ENCODE measurements around the gene MAVS.

The MAVS gene

GRCh38 chr20:3846740-3847428 is at the start of gene MAVS:
TSS of gene MAVS (plus strand) at chr20:3846834. CDS start at chr20:3854625, 7,791 bp downstream.
- DNase-seq = peak in 55 of 56 donors; percentile 30 to 90 (median 80)

- DNase-seq = no peak
Observed at GRCh38 chr20:3797226-3797545, 49.4 kb upstream of the MAVS start.

- no peak for DNase-seq
Observed at GRCh38 chr20:3797592-3798372, 48.9 kb upstream of the MAVS start.

- peak in 11 of 56 donors; percentile 17 to 55 (median 29) for DNase-seq
Observed at GRCh38 chr20:3798373-3798768, 48.3 kb upstream of the MAVS start.

GRCh38 chr20:3798908-3799248 is 47.8 kb upstream of the MAVS start:
- DNase-seq = peak in 2 of 56 donors; percentile 12 to 29

- DNase-seq = no peak
Observed at GRCh38 chr20:3800256-3800877, 46.3 kb upstream of the MAVS start.

- DNase-seq = no peak
Observed at GRCh38 chr20:3800878-3801260, 45.8 kb upstream of the MAVS start.

- no peak for DNase-seq
Observed at GRCh38 chr20:3801299-3801698, 45.3 kb upstream of the MAVS start.

GRCh38 chr20:3801846-3802245 is 44.8 kb upstream of the MAVS start:
- no peak for DNase-seq

- DNase-seq = no peak
Observed at GRCh38 chr20:3802524-3803239, 44.0 kb upstream of the MAVS start.

GRCh38 chr20:3803289-3803688 is 43.3 kb upstream of the MAVS start:
- DNase-seq = no peak

GRCh38 chr20:3803854-3804253 is 42.8 kb upstream of the MAVS start:
- DNase-seq = no peak

- DNase-seq = no peak
Observed at GRCh38 chr20:3804254-3804751, 42.3 kb upstream of the MAVS start.

- DNase-seq = no peak
Observed at GRCh38 chr20:3804781-3805180, 41.9 kb upstream of the MAVS start.

GRCh38 chr20:3808544-3808943 is 38.1 kb upstream of the MAVS start:
- no peak for DNase-seq

GRCh38 chr20:3811467-3812258 is 35.0 kb upstream of the MAVS start:
- DNase-seq = peak; percentile 80 to 99 (median 94)

- DNase-seq = no peak
Observed at GRCh38 chr20:3812259-3812681, 34.4 kb upstream of the MAVS start.

GRCh38 chr20:3812975-3813847 is 33.4 kb upstream of the MAVS start:
- DNase-seq = no peak

GRCh38 chr20:3813848-3814581 is 32.6 kb upstream of the MAVS start:
- no peak for DNase-seq

All from amygdala (tissue), 56 donors.